Measurements from ENCODE around the gene ACOT7.
"Not testable (repeated sequence)": the region's sequence is repeated elsewhere in the genome, so short reads cannot be mapped to it uniquely, and the experiment has no call there.

The ACOT7 gene

DNA sequence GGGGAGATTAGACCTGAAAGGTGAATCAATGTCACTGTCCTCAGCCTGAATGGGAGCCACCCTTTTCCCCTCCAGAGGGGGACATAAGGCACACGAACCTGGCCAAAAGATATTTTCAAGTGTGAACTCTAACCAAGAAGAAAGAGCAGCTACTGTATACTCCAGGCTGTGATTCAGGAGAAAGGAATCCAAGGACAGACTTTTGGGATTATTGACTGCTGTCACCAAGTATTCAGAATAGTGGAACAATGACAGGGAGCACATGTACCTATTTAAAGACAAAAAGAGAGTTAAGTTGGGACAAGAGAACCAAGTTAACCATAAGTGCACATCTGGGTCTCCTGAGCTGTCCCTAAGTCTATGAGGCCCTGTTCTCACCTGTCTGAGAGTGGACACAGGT lies 160.2 kb downstream of the ACOT7 start:
- H3K4me3 ChIP-seq (ENCODE audit: low read length), result no peak overlapping the region
- 81% methylated on average over 1 of the region's 1 CpG for WGBS

DNA sequence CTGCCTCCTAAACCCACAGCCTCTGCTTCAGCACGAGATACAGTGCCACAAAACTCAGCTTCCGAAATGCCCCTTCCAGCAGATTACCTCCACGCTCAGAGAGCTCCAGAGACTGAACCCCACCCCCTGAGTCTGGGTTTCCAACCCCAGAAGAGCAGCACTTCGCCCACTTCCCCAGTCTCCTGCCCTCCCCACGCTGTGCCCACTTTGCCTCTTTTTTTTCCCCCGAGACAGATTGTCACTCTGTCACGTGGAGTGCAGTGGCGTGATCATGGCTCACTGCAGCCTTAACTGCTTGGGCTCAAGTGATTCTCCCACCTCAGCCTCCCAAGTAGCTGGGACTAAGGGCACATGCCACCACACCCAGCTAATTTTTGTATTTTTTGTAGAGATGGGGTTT lies 167.9 kb downstream of the ACOT7 start:
- H3K9ac ChIP-seq (ENCODE audit: low read depth, low read length), result no peak overlapping the region
- WGBS, result 93% methylated on average over 8 of the region's 8 CpGs
- peaks cover 89% of the 10 kb centered on the region for H3K36me3 ChIP-seq (ENCODE audit: insufficient read depth, low read length)
- no peaks in the 10 kb centered on the region for H3K27me3 ChIP-seq (ENCODE audit: insufficient read depth, low read length)
- H3K4me1 ChIP-seq (ENCODE audit: insufficient read depth, low read length), result no peaks in the 10 kb centered on the region
- H3K4me3 ChIP-seq (ENCODE audit: low read length), result no peak overlapping the region
- H3K9me3 ChIP-seq (ENCODE audit: insufficient read depth, low read depth, low read length), result no peaks in the 10 kb centered on the region
- no peak overlapping the region for H3K27ac ChIP-seq (ENCODE audit: low read depth, low read length)

More for the DNA sequence above, 160.2 kb downstream of the ACOT7 start:
- Histone ChIP-seq H3K27me3 (ENCODE audit: insufficient read depth, low read length) (no peaks in the 10 kb centered on the region), H3K4me1 (ENCODE audit: insufficient read depth, low read length) (peaks cover 11% of the 10 kb centered on the region), H3K9me3 (ENCODE audit: insufficient read depth, low read depth, low read length) (no peaks in the 10 kb centered on the region), H3K9ac (ENCODE audit: low read depth, low read length) (no peak overlapping the region), H3K36me3 (ENCODE audit: insufficient read depth, low read length) (peaks cover 55% of the 10 kb centered on the region), H3K27ac (ENCODE audit: low read depth, low read length) (no peak overlapping the region)

DNA sequence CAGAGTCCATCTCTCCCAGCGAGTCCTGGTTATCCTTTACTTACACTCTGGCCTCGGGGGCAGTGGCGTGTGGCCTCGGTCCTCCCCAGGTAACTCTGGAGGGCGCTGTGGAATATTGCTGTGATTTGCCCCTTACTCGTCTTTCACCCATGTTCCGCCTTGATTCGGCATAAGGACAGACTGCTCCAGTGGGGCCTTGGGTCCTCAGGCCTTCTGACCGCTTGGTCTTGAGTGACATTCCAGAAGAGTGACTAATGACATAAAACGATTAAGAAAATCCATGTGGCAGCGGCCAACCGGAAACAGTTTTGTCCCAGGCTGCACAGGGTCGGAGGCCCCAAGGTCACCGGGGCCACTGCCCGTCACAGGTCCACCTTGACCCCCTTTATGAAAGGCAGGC lies 168.8 kb downstream of the ACOT7 start:
- no peaks in the 10 kb centered on the region for H3K9me3 ChIP-seq (ENCODE audit: insufficient read depth, low read depth, low read length)
- no peak overlapping the region for H3K9ac ChIP-seq (ENCODE audit: low read depth, low read length)
- no peaks in the 10 kb centered on the region for H3K4me1 ChIP-seq (ENCODE audit: insufficient read depth, low read length)
- H3K27ac ChIP-seq (ENCODE audit: low read depth, low read length), result no peak overlapping the region
- H3K36me3 ChIP-seq (ENCODE audit: insufficient read depth, low read length), result peaks cover 81% of the 10 kb centered on the region
- no peaks in the 10 kb centered on the region for H3K27me3 ChIP-seq (ENCODE audit: insufficient read depth, low read length)
- 96% methylated on average over 15 of the region's 15 CpGs for whole genome bisulfite sequencing
- no peak overlapping the region for H3K4me3 ChIP-seq (ENCODE audit: low read length)

DNA sequence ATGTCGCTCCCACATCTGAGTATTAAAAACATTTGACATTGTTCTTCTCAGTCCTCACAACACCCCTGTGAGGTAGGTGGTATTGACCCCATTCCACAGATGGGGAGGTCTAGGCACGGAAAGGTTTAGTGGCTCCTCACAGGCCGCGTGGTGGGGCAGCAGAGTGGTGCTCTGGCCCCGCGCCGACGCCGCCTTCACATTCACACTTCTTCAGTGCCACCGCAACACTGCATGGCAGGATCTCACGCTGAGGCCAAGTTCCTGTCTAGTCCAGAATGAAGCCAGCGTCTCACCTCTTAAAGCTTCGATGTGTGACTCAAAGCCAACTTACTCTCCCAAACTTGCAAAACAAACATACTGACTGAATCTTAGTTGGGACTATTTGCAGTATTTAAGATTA lies 169.9 kb downstream of the ACOT7 start:
- Histone ChIP-seq H3K27me3 (ENCODE audit: insufficient read depth, low read length) (no peaks in the 10 kb centered on the region), H3K9me3 (ENCODE audit: insufficient read depth, low read depth, low read length) (no peaks in the 10 kb centered on the region), H3K4me1 (ENCODE audit: insufficient read depth, low read length) (no peaks in the 10 kb centered on the region), H3K36me3 (ENCODE audit: insufficient read depth, low read length) (peaks cover 71% of the 10 kb centered on the region), H3K9ac (ENCODE audit: low read depth, low read length) (no peak overlapping the region), H3K27ac (ENCODE audit: low read depth, low read length) (no peak overlapping the region), H3K4me3 (ENCODE audit: low read length) (no peak overlapping the region)
- 97% methylated on average over 13 of the region's 13 CpGs for WGBS

DNA sequence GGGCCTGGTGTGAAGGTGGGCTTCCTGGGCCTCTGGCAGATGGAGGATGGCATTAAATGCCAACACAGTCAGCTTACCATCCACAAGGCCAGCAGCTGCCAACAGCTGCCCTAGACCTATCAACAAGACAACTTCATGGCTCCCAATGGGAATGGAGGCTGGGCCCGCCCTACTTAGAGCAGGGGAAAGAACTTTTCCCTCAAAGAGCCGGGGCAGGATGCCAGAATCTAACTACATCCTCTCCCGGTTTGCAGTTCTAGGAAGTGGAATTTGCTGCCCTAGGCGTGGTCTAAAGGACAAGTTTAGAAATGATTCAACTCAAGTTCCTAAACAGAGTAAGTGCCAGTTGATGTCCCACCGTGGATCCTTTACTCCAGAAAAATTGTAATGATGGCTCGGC lies 170.9 kb downstream of the ACOT7 start:
- WGBS, result 94% methylated on average over 6 of the region's 6 CpGs
- no peak overlapping the region for H3K27ac ChIP-seq (ENCODE audit: low read depth, low read length)
- H3K36me3 ChIP-seq (ENCODE audit: insufficient read depth, low read length), result peaks cover 62% of the 10 kb centered on the region
- no peak overlapping the region for H3K4me3 ChIP-seq (ENCODE audit: low read length)
- no peaks in the 10 kb centered on the region for H3K9me3 ChIP-seq (ENCODE audit: insufficient read depth, low read depth, low read length)
- no peak overlapping the region for H3K9ac ChIP-seq (ENCODE audit: low read depth, low read length)
- H3K4me1 ChIP-seq (ENCODE audit: insufficient read depth, low read length), result no peaks in the 10 kb centered on the region
- H3K27me3 ChIP-seq (ENCODE audit: insufficient read depth, low read length), result no peaks in the 10 kb centered on the region

DNA sequence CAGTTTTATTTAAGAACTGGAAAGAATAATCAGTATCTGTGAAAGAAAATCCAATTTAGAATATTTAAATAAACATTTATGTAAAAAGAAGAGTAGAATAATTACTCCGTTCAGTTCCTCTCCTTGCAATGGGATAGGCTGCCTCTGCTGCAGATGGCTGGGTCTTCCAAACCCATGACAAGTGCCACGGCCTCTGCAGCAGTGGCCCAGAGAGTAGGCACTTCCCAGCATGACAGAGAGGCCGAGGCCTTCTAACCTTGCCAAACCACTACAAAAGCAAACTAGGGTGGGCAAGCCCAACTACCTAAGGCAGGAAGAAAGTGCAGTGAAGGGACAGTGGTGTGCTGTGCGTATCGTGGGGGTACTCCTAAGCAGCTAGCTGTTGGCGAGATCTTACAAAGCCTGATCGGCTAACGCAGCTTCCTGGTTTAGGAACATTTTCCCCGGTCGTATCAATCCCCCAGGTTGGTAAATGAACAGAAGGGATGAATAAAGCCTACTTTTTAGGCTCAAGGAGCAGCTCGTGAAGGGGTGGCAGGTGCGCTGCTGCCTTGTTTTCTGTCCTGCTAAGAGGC lies 172.3 kb downstream of the ACOT7 start:
- Histone ChIP-seq H3K9ac (ENCODE audit: low read depth, low read length) (no peak overlapping the region), H3K27ac (ENCODE audit: low read depth, low read length) (no peak overlapping the region), H3K36me3 (ENCODE audit: insufficient read depth, low read length) (peaks cover 51% of the 10 kb centered on the region), H3K9me3 (ENCODE audit: insufficient read depth, low read depth, low read length) (no peaks in the 10 kb centered on the region), H3K4me1 (ENCODE audit: insufficient read depth, low read length) (no peaks in the 10 kb centered on the region), H3K4me3 (ENCODE audit: low read length) (no peak overlapping the region), H3K27me3 (ENCODE audit: insufficient read depth, low read length) (no peaks in the 10 kb centered on the region)
- 95% methylated on average over 12 of the region's 12 CpGs for WGBS

DNA sequence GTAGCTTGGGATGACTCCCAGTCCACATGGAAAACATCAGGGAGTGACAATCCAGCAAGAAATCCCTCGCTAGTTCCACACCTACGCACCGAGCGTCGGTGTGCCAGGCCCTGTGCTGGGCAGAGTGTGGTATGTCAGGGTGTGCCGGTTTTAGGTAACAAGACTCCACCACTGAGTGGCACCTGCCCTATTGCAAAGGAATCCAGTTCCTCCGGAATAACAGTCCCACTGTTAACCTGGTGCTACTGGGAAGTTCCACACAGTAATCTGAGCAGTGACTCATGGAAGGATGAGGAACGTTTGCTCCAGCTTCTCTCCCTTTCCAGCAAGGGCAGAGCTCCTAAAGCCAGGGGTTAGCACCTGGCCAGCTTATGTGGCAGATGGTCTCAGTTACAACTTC lies 173.3 kb downstream of the ACOT7 start:
- H3K27me3 ChIP-seq (ENCODE audit: insufficient read depth, low read length), result no peaks in the 10 kb centered on the region
- no peak overlapping the region for H3K4me3 ChIP-seq (ENCODE audit: low read length)
- no peaks in the 10 kb centered on the region for H3K4me1 ChIP-seq (ENCODE audit: insufficient read depth, low read length)
- H3K9me3 ChIP-seq (ENCODE audit: insufficient read depth, low read depth, low read length), result no peaks in the 10 kb centered on the region
- H3K36me3 ChIP-seq (ENCODE audit: insufficient read depth, low read length), result peaks cover 40% of the 10 kb centered on the region
- H3K27ac ChIP-seq (ENCODE audit: low read depth, low read length), result no peak overlapping the region
- no peak overlapping the region for H3K9ac ChIP-seq (ENCODE audit: low read depth, low read length)
- WGBS, result 92% methylated on average over 8 of the region's 8 CpGs

DNA sequence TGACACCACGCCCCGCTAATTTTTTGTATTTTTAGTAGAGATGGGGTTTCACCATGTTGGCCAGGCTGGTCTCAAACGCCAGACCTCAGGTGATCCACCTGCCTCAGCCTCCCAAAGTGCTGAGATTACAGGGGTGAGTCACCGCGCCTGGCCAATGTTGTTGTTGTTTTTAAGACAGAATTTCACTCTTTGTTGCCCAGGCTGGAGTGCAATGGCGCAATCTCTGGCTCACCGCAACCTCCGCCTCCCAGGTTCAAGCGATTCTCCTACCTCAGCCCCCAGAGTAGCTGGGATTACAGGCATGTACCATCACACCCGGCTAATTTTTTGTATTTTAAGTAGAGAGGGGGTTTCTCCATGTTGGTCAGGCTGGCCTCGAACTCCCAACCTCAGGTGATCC lies 173.9 kb downstream of the ACOT7 start:
- H3K9ac ChIP-seq (ENCODE audit: low read depth, low read length); H3K4me1 ChIP-seq (ENCODE audit: insufficient read depth, low read length); H3K27me3 ChIP-seq (ENCODE audit: insufficient read depth, low read length); H3K27ac ChIP-seq (ENCODE audit: low read depth, low read length); H3K4me3 ChIP-seq (ENCODE audit: low read length); H3K9me3 ChIP-seq (ENCODE audit: insufficient read depth, low read depth, low read length): not testable (repeated sequence)
- WGBS, result 94% methylated on average over 11 of the region's 11 CpGs
- peaks cover 34% of the 10 kb centered on the region for H3K36me3 ChIP-seq (ENCODE audit: insufficient read depth, low read length)

DNA sequence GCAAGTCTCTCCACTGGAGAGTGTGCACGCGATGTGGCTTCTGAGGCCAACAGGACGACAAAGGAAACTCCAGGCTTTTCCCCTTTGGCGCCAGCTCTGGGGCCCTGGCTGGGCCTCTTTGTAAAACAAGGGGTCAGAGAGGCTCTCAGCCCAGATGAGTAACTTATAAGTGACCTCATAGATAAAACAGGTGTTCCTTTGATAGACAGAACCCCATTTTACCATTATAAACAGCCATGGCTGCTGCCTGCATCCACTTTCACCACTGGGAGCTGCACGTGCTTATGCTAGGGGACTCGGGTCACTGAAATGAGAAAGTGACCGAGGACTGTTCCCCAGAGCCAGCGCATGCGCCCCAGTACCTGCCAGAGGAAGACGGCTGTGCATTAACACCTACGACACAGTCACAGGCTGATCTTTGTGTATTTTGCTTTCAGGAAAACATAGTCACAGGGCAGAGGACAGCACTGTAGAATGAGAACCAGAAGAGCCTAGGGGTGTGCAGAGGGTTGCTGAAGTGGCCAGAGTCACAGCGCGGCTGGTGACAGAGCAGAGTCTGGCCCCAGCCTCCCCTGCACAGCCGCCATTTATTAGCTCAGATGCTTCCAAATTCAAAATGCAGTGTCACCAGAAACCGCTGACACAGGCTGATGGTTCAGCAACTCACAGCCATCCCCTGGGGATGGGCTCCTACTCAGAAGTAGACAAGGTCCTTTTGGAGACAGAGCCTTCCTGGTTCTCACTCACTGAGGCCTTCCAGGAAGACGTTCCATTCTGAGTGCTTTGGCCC lies 175.0 kb downstream of the ACOT7 start:
- no peak overlapping the region for H3K27ac ChIP-seq (ENCODE audit: low read depth, low read length)
- H3K36me3 ChIP-seq (ENCODE audit: insufficient read depth, low read length), result peaks cover 23% of the 10 kb centered on the region
- H3K4me1 ChIP-seq (ENCODE audit: insufficient read depth, low read length), result no peaks in the 10 kb centered on the region
- no peaks in the 10 kb centered on the region for H3K27me3 ChIP-seq (ENCODE audit: insufficient read depth, low read length)
- H3K9me3 ChIP-seq (ENCODE audit: insufficient read depth, low read depth, low read length), result no peaks in the 10 kb centered on the region
- H3K4me3 ChIP-seq (ENCODE audit: low read length), result no peak overlapping the region
- WGBS, result 92% methylated on average over 16 of the region's 16 CpGs
- H3K9ac ChIP-seq (ENCODE audit: low read depth, low read length), result no peak overlapping the region
